ENCODE data around the gene SRRM4. TPM values are rescaled to one million over a fixed set of nuclear protein-coding genes. Genes with fewer than 3 reads are reported as not detected.
"Not testable (repeated sequence)": the region's sequence is repeated elsewhere in the genome, so short reads cannot be mapped to it uniquely, and the experiment has no call there.

Gene SRRM4
- total and polyA plus RNA-seq, 8 donors = 0.05 to 0.48 (median 0.39) TPM; not detected in 1

DNA sequence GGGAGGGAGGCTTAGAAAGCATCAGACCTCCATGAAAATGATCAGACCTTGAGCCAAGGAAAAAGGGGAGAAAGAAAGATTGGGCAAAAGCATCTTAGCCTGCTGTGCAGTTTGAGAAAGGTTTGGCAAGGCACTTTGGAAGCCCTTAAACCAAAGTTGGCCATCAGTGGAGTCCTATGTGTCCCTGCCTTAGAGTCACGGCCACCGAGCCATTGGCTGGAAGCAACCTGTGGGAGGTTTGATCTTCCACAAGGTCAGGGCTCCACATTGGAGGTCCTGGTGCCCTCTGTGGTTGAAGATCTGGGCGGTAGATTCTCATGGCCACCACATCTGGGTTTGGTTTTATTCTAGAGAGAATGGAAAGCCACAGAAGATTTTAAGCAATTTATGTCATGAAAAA, 44.4 kb downstream of the SRRM4 start:
- TF ChIP-seq, protein P1, sequence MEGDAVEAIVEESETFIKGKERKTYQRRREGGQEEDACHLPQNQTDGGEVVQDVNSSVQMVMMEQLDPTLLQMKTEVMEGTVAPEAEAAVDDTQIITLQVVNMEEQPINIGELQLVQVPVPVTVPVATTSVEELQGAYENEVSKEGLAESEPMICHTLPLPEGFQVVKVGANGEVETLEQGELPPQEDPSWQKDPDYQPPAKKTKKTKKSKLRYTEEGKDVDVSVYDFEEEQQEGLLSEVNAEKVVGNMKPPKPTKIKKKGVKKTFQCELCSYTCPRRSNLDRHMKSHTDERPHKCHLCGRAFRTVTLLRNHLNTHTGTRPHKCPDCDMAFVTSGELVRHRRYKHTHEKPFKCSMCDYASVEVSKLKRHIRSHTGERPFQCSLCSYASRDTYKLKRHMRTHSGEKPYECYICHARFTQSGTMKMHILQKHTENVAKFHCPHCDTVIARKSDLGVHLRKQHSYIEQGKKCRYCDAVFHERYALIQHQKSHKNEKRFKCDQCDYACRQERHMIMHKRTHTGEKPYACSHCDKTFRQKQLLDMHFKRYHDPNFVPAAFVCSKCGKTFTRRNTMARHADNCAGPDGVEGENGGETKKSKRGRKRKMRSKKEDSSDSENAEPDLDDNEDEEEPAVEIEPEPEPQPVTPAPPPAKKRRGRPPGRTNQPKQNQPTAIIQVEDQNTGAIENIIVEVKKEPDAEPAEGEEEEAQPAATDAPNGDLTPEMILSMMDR (IDR thresholded peaks at IDR 0.05) = no peak
- intact Hi-C loops (cut with DNase I) = no loop called here
- no peak for ATAC-seq

DNA sequence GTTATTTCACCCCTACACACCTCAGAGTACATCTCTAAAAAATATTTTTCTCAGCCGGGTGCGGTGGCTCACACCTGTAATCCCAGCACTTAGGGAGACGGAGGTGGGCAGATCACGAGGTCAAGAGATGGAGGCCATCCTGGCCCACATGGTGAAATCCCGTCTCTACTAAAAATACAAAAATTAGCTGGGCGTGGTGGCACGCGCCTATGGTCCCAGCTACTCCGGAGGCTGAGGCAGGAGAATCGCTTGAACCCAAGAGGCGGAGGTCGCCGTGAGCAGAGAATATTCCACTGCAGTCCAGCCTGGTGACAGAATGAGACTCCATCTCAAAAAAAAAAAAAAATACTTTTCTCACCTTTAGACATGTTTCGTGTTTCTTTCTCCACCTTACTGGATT, 52.0 kb downstream of the SRRM4 start:
- H3K9me3 ChIP-seq; ATAC-seq; H3K36me3 ChIP-seq; H3K27ac ChIP-seq; H3K27me3 ChIP-seq; H3K4me3 ChIP-seq; H3K4me1 ChIP-seq; DNase-seq; intact Hi-C loops (cut with DNase I): not testable (repeated sequence)

More for the DNA sequence above, 44.4 kb downstream of the SRRM4 start:
- H3K27me3 ChIP-seq = peaks cover 0 to 2% of the 10 kb centered on the region in 2 donors
- no peaks in the 10 kb centered on the region for H3K4me1 ChIP-seq
- DNase-seq = no peak
- no peaks in the 10 kb centered on the region for H3K36me3 ChIP-seq
- no peak overlapping the region for H3K4me3 ChIP-seq
- H3K9me3 ChIP-seq = no peaks in the 10 kb centered on the region
- H3K27ac ChIP-seq = no peak overlapping the region

DNA sequence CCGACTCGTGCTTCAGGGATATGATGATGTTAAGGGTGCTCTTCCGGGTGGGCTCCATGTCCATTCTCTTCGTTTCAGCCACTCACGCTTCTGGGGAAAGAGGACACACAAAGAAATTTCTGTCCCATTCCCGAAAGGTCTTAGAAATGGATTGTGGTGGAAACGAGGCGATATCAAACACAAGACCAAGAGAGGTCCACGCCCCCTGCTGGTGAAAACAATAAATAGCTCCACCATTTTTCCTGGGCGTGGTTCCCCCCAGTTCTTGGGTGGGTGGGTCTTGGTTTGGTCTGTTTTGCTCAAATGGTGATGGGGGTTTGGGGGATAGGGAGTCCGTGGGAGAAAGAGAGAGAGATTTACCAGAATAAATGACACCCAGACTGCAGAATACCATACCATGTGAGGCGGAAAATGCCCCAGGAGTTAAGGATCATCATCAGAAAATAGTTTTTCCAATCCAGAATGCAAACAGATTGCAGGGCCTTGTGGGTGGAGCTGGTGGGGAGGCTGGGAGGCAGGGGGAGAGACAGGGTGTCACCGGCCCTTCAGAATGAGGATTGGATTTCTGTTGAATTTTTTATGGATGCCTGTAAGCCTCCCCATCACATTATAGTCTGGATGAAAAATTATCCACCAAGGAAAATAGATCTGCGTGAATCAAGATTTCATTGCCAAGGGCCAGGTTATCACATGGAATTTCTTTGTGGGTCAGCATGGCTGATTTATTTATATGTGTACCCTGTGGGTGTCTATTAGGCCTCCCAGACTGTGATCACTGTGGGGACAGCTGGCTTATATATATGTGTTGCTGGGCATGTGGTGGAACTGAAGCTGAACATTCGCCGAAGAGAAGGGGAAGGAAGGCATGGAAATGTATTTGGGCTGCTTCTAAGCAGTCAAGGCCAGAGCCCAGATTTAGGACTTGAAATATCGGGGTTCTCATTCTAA, 55.8 kb downstream of the SRRM4 start:
- ATAC-seq (peak; percentile 24), DNase-seq (peak in 2 of 4 donors; percentile 4 to 9)
- intact Hi-C loops (cut with DNase I) = no loop called here

DNA sequence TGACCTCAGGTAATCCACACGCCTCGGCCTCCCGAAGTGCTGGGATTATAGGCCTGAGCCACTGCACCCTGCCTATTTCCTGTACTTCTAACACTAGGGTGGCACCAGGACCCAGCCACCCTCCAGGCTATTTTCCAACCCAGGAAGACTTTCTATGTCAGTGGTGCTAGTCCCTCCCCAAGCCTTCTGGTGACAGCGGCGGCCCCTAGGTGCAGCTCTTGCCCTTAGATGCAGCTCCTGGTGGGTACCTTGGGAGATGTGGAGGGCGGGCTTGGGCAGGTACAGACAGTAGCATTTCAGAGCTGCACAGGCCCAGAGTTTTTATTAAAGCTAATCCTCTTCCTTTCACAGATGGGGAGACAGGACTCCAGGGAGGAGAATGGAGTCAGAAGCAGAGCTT, 62.8 kb downstream of the SRRM4 start:
- TF ChIP-seq, protein P1 (IDR thresholded peaks at IDR 0.05) = no peak
- Histone ChIP-seq H3K4me3 (no peak overlapping the region), H3K4me1 (no peaks in the 10 kb centered on the region), H3K27me3 (no peaks in the 10 kb centered on the region), H3K36me3 (no peaks in the 10 kb centered on the region), H3K9me3 (no peaks in the 10 kb centered on the region), H3K27ac (no peak overlapping the region)
- DNase-seq (peak in 1 of 4 donors; percentile 57), ATAC-seq (no peak)
- intact Hi-C loops (cut with DNase I) = no loop called here

More for the DNA sequence above, 55.8 kb downstream of the SRRM4 start:
- TF ChIP-seq, protein P1 (IDR thresholded peaks at IDR 0.05) = peak; percentile 34 to 38
- Histone ChIP-seq H3K4me3 (no peak overlapping the region), H3K4me1 (no peaks in the 10 kb centered on the region), H3K36me3 (no peaks in the 10 kb centered on the region), H3K27me3 (no peaks in the 10 kb centered on the region), H3K9me3 (no peaks in the 10 kb centered on the region), H3K27ac (no peak overlapping the region)

DNA sequence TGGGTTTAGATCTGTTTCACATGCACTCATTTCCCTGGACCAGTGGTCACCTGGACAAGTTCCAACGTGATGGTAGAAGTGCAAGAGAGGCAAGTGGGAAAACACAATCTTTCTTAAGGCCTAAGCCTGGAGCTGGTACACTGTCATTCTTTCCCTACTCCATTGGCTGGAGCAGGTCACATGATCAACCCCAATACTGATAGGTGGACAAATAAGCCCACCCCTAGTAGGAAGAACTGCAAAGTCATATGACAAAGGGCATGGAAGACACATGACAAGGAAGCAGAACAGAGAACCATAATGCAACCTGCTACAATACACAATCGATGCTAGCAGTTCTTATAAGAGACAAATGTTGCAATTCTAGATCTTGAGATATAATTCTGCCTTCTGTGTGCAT, 66.3 kb downstream of the SRRM4 start:
- H3K9me3 ChIP-seq = no peaks in the 10 kb centered on the region
- H3K4me3 ChIP-seq = no peak overlapping the region
- no peaks in the 10 kb centered on the region for H3K4me1 ChIP-seq
- no peaks in the 10 kb centered on the region for H3K36me3 ChIP-seq
- TF ChIP-seq, protein P1 (IDR thresholded peaks at IDR 0.05) = no peak
- no peak overlapping the region for H3K27ac ChIP-seq
- no peaks in the 10 kb centered on the region for H3K27me3 ChIP-seq
- DNase-seq = no peak
- intact Hi-C loops (cut with DNase I) = no loop called here
- no peak for ATAC-seq
